ENCODE measurements around the gene ERBIN.
"Not testable (repeated sequence)": the region's sequence is repeated elsewhere in the genome, so short reads cannot be mapped to it uniquely, and the experiment has no call there.

Gene ERBIN

GRCh38 chr5:66004216-66004615 lies 77.8 kb downstream of the ERBIN start:
- no peak for DNase-seq

GRCh38 chr5:66009277-66009676 lies 82.9 kb downstream of the ERBIN start:
- no peak for DNase-seq

- peak; percentile 30 for DNase-seq
Observed at GRCh38 chr5:66010476-66010875, 84.1 kb downstream of the ERBIN start.

- DNase-seq: no peak
Observed at GRCh38 chr5:66012271-66012670, 85.9 kb downstream of the ERBIN start.

- no peak for DNase-seq
Observed at GRCh38 chr5:66013397-66013796, 87.0 kb downstream of the ERBIN start.

- DNase-seq: no peak
Observed at GRCh38 chr5:66013906-66014305, 87.5 kb downstream of the ERBIN start.

- no peak for DNase-seq
Observed at GRCh38 chr5:66015196-66015960, 89.0 kb downstream of the ERBIN start.

- no peak for DNase-seq
Observed at GRCh38 chr5:66021585-66021984, 95.2 kb downstream of the ERBIN start.

GRCh38 chr5:66039296-66039695 lies 112.9 kb downstream of the ERBIN start:
- DNase-seq: no peak

GRCh38 chr5:66039701-66040100 lies 113.3 kb downstream of the ERBIN start:
- no peak for DNase-seq

- DNase-seq: peak; percentile 54
Observed at GRCh38 chr5:66041627-66042026, 115.3 kb downstream of the ERBIN start.

GRCh38 chr5:66057239-66057638 lies 130.9 kb downstream of the ERBIN start:
- DNase-seq: no peak

GRCh38 chr5:66061320-66061719 lies 134.9 kb downstream of the ERBIN start:
- DNase-seq: not testable (repeated sequence)

- DNase-seq: not testable (repeated sequence)
Observed at GRCh38 chr5:66063061-66063460, 136.7 kb downstream of the ERBIN start.

GRCh38 chr5:66066826-66067225 lies 140.5 kb downstream of the ERBIN start:
- DNase-seq: no peak

GRCh38 chr5:66072031-66072430 lies 145.7 kb downstream of the ERBIN start:
- DNase-seq: no peak

GRCh38 chr5:66074901-66075300 lies 148.5 kb downstream of the ERBIN start:
- DNase-seq: no peak

- no peak for DNase-seq
Observed at GRCh38 chr5:66080664-66081063, 154.3 kb downstream of the ERBIN start.

- no peak for DNase-seq
Observed at GRCh38 chr5:66089384-66089783, 163.0 kb downstream of the ERBIN start.

- no peak for DNase-seq
Observed at GRCh38 chr5:66100851-66101250, 174.5 kb downstream of the ERBIN start.

- peak; percentile 65 for DNase-seq
Observed at GRCh38 chr5:66113160-66113559, 186.8 kb downstream of the ERBIN start.

- DNase-seq: no peak
Observed at GRCh38 chr5:66118304-66118703, 191.9 kb downstream of the ERBIN start.

GRCh38 chr5:66122379-66123034 lies 196.1 kb downstream of the ERBIN start:
- peak; percentile 19 for DNase-seq

GRCh38 chr5:66129144-66129543 lies 202.8 kb downstream of the ERBIN start:
- no peak for DNase-seq
